ENCODE data around the gene HHIPL2.

DNA sequence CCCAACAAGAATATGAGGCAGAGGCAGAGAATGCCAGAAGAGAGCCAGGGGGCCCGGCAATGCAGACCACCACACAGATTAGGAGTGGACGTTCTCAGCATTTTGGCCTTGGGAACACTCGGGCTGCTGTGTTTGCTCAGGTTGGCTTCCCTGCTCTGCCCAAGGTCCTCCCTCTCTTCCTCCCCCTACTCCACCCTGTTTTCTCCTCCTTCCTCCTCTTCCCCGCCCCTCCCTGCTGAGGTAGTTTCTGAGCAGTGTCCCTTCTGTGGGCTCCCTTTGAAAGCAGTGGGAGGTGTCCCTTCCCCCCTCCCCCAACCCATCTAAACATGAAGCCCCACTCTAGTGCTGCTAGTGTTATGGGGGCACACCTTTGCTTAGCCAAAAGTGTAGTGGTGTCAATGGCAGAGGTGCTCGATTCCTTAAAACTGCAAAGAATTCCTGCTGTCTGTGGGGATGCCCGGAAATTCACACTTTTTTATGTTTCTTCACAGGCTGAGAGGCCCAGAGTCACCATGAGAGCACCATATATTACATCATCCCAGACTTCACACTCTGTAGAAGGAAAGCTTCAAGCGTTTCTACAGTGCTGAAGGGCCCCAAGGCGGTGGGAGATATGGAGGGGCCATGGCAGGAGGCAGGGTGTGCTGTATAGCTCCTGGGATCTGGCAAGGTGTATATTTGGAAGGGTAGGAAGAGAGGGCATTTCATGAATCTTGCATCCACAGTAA lies at the start of gene HHIPL2:
- TF ChIP-seq, protein P1, sequence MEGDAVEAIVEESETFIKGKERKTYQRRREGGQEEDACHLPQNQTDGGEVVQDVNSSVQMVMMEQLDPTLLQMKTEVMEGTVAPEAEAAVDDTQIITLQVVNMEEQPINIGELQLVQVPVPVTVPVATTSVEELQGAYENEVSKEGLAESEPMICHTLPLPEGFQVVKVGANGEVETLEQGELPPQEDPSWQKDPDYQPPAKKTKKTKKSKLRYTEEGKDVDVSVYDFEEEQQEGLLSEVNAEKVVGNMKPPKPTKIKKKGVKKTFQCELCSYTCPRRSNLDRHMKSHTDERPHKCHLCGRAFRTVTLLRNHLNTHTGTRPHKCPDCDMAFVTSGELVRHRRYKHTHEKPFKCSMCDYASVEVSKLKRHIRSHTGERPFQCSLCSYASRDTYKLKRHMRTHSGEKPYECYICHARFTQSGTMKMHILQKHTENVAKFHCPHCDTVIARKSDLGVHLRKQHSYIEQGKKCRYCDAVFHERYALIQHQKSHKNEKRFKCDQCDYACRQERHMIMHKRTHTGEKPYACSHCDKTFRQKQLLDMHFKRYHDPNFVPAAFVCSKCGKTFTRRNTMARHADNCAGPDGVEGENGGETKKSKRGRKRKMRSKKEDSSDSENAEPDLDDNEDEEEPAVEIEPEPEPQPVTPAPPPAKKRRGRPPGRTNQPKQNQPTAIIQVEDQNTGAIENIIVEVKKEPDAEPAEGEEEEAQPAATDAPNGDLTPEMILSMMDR (conservative IDR thresholded peaks at IDR 0.05; ENCODE audit: low read depth, low read length): no peak
- TF ChIP-seq MXI1 (IDR thresholded peaks at IDR 0.05; ENCODE audit: borderline replicate concordance, low read depth, low read length): no peak
- no peak for TF ChIP-seq RFX5 (IDR thresholded peaks at IDR 0.05; ENCODE audit: low read depth, low read length)
- TF ChIP-seq, protein P2, sequence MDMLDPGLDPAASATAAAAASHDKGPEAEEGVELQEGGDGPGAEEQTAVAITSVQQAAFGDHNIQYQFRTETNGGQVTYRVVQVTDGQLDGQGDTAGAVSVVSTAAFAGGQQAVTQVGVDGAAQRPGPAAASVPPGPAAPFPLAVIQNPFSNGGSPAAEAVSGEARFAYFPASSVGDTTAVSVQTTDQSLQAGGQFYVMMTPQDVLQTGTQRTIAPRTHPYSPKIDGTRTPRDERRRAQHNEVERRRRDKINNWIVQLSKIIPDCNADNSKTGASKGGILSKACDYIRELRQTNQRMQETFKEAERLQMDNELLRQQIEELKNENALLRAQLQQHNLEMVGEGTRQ (IDR thresholded peaks at IDR 0.05; ENCODE audit: low read depth, low read length): no peak
- no peak for TF ChIP-seq POLR2A (IDR thresholded peaks at IDR 0.05; ENCODE audit: low read depth, low read length)
- no peak for TF ChIP-seq MAFK (IDR thresholded peaks at IDR 0.05; ENCODE audit: low read depth, low read length)
- no peak for TF ChIP-seq FOS (IDR thresholded peaks at IDR 0.05; ENCODE audit: low read depth, low read length)
- TF ChIP-seq NFE2L2 (IDR thresholded peaks at IDR 0.05; ENCODE audit: low read depth, low read length): no peak
- no peak for TF ChIP-seq CHD1 (IDR thresholded peaks at IDR 0.05; ENCODE audit: low read depth, low read length)

All from IMR-90 (cell line).